Measurements from ENCODE around the gene GPR55.

- TF ChIP-seq SP1 (CRISPR knock-in tag; conservative IDR thresholded peaks at IDR 0.05), result no peak
- no peak for TF ChIP-seq CTCF (IDR thresholded peaks at IDR 0.05)
Observed at GRCh38 chr2:230872151-230872967, 52.7 kb downstream of the GPR55 start.

Measured in WTC11 (cell line).